ENCODE results near the gene SMTN. TPM values are rescaled to one million over a fixed set of nuclear protein-coding genes. Genes with fewer than 3 reads are reported as not detected.

The SMTN gene
- polyA plus RNA-seq, 1 of the 3 experiments (the other 2 are of a cell fraction): 30.4 TPM

DNA sequence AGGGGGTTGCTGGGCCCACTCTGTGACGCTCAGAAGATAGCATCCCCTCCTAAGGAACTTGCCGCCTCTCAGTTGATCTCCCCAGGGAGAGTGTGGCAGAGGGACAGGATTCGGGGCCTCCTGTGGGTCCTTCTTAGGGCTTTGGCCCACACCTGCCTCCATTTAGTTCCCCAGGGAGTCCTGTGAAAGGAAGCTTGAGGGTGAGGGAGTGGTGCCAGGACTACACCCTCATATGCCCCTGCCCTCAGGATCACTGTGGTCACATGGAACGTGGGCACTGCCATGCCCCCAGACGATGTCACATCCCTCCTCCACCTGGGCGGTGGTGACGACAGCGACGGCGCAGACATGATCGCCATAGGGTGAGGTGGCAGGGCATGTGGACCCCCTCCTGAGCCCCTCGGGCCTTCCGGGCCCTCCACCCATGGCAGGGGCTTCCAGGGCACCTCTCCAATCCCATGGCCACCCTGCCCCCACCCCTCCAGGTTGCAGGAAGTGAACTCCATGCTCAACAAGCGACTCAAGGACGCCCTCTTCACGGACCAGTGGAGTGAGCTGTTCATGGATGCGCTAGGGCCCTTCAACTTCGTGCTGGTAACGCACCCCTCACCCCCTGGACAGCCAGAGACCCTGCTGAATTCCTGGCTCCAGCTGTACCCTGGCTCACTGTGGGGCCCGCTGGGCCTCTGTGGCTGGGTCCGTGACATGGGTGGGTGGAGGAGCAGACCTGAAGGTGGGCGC, 45.2 kb downstream of the SMTN start (continued):
- TF ChIP-seq, protein P1, sequence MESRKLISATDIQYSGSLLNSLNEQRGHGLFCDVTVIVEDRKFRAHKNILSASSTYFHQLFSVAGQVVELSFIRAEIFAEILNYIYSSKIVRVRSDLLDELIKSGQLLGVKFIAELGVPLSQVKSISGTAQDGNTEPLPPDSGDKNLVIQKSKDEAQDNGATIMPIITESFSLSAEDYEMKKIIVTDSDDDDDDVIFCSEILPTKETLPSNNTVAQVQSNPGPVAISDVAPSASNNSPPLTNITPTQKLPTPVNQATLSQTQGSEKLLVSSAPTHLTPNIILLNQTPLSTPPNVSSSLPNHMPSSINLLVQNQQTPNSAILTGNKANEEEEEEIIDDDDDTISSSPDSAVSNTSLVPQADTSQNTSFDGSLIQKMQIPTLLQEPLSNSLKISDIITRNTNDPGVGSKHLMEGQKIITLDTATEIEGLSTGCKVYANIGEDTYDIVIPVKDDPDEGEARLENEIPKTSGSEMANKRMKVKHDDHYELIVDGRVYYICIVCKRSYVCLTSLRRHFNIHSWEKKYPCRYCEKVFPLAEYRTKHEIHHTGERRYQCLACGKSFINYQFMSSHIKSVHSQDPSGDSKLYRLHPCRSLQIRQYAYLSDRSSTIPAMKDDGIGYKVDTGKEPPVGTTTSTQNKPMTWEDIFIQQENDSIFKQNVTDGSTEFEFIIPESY (IDR thresholded peaks at IDR 0.05; ENCODE audit: borderline replicate concordance, low read depth): no peak

DNA sequence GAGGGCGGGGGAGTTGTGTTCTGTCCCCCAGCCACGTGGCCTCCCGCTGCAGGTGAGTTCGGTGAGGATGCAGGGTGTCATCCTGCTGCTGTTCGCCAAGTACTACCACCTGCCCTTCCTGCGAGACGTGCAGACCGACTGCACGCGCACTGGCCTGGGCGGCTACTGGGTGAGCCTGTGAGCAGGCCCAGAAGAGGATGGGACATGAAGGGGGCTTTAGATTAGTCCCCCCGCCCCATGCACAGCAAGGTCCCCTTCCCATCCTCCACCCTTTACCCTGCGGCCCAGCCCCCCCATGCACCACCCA, 45.7 kb downstream of the SMTN start:
- no peak overlapping the region; a peak in 1 of 4 replicates for H3K27ac ChIP-seq (ENCODE audit: low read depth in 2 of 2, low read length in 1 of 2)
- TF ChIP-seq JUND (IDR thresholded peaks at IDR 0.05): no peak
- no peak for TF ChIP-seq TEAD4 (IDR thresholded peaks at IDR 0.05; ENCODE audit: borderline replicate concordance, insufficient read depth)
- TF ChIP-seq FOXJ3 (CRISPR knock-in tag; IDR thresholded peaks at IDR 0.05): no peak
- TF ChIP-seq, protein P1 (IDR thresholded peaks at IDR 0.05; ENCODE audit: borderline replicate concordance, low read depth): no peak
- TF ChIP-seq, protein P2, sequence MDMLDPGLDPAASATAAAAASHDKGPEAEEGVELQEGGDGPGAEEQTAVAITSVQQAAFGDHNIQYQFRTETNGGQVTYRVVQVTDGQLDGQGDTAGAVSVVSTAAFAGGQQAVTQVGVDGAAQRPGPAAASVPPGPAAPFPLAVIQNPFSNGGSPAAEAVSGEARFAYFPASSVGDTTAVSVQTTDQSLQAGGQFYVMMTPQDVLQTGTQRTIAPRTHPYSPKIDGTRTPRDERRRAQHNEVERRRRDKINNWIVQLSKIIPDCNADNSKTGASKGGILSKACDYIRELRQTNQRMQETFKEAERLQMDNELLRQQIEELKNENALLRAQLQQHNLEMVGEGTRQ (IDR thresholded peaks at IDR 0.05; ENCODE audit: borderline replicate concordance, low read depth, low read length): no peak
- no peak for TF ChIP-seq GABPA (IDR thresholded peaks at IDR 0.05; ENCODE audit: low read depth)
- no peak for TF ChIP-seq MXI1 (IDR thresholded peaks at IDR 0.05; ENCODE audit: low read depth, low read length)
- no peak for TF ChIP-seq MEF2A (IDR thresholded peaks at IDR 0.05; ENCODE audit: borderline replicate concordance, low read depth)
- no peak for TF ChIP-seq ELF1 (IDR thresholded peaks at IDR 0.05)
- no peak for TF ChIP-seq TCF12 (IDR thresholded peaks at IDR 0.05)
- no peak for TF ChIP-seq FOSL2 (IDR thresholded peaks at IDR 0.05; ENCODE audit: borderline replicate concordance, low read depth)
- no peak for TF ChIP-seq FOXM1 (IDR thresholded peaks at IDR 0.05; ENCODE audit: low read depth)
- TF ChIP-seq POLR2AphosphoS5 (IDR thresholded peaks at IDR 0.05; ENCODE audit: low read depth, low read length): no peak
- TF ChIP-seq EP300 (IDR thresholded peaks at IDR 0.05; ENCODE audit: borderline replicate concordance in 1 of 2, low read depth in 1 of 2, low read length in 1 of 2): no peak
- no peak for TF ChIP-seq RCOR1 (IDR thresholded peaks at IDR 0.05; ENCODE audit: low read length)
- no peak for TF ChIP-seq SIN3A (IDR thresholded peaks at IDR 0.05; ENCODE audit: borderline replicate concordance, low read depth, low read length)
- TF ChIP-seq, protein P3, sequence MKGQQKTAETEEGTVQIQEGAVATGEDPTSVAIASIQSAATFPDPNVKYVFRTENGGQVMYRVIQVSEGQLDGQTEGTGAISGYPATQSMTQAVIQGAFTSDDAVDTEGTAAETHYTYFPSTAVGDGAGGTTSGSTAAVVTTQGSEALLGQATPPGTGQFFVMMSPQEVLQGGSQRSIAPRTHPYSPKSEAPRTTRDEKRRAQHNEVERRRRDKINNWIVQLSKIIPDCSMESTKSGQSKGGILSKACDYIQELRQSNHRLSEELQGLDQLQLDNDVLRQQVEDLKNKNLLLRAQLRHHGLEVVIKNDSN (IDR thresholded peaks at IDR 0.05; ENCODE audit: borderline replicate concordance, low read depth): no peak
- TF ChIP-seq TAF1 (IDR thresholded peaks at IDR 0.05; ENCODE audit: borderline replicate concordance, low read depth, low read length): no peak
- no peak for TF ChIP-seq GATA2 (CRISPR knock-in tag; IDR thresholded peaks at IDR 0.05)
- TF ChIP-seq, protein P4, sequence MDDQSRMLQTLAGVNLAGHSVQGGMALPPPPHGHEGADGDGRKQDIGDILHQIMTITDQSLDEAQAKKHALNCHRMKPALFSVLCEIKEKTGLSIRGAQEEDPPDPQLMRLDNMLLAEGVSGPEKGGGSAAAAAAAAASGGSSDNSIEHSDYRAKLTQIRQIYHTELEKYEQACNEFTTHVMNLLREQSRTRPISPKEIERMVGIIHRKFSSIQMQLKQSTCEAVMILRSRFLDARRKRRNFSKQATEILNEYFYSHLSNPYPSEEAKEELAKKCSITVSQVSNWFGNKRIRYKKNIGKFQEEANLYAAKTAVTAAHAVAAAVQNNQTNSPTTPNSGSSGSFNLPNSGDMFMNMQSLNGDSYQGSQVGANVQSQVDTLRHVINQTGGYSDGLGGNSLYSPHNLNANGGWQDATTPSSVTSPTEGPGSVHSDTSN (IDR thresholded peaks at IDR 0.05): no peak
- H3K4me1 ChIP-seq (ENCODE audit: control insufficient read depth in 1 of 2, insufficient read depth in 2 of 2, low read depth in 1 of 2, low read length in 1 of 2): peaks cover 0 to 43% of the 10 kb centered on the region in 2 experiments; a peak in 1 of 4 replicates
- WGBS (ENCODE audit: low lambda C conversion rate): 89% methylated on average over 9 of the region's 13 CpGs
- no peak overlapping the region for H3K4me3 ChIP-seq (ENCODE audit: low read depth in 2 of 2, low read length in 1 of 2)
- DNase-seq: no peak
- no peaks in the 10 kb centered on the region for H3K9me3 ChIP-seq
- no peak overlapping the region for H3K4me2 ChIP-seq
- no peak overlapping the region for H3K9ac ChIP-seq
- POLR2A ChIA-PET: no interaction called here
- H3K27me3 ChIP-seq (ENCODE audit: insufficient read depth): no peaks in the 10 kb centered on the region
- H3F3A ChIP-seq (replicated peaks; ENCODE audit: insufficient read depth): peaks cover 6% of the 10 kb centered on the region
- H3K36me3 ChIP-seq (replicated peaks in 1 of 2; ENCODE audit: control insufficient read depth in 1 of 2, insufficient read depth in 2 of 2, low read length in 1 of 2): no peaks in the 10 kb centered on the region
- CTCF ChIA-PET: interaction anchor here (2.4 kb wide), 1 partner anchor 19 kb away, joined by 7 read pairs; the partner anchor contains the start of gene SELENOM
- H3K79me2 ChIP-seq (ENCODE audit: insufficient read depth): no peaks in the 10 kb centered on the region
- H3K9me2 ChIP-seq: no peaks in the 10 kb centered on the region
- H2AFZ ChIP-seq (ENCODE audit: low read depth): no peak overlapping the region
- H4K20me1 ChIP-seq (ENCODE audit: insufficient read depth): no peaks in the 10 kb centered on the region

All from SK-N-SH (cell line).